Thoracic aorta (tissue), 2 donors: Measurements from ENCODE around the gene JAK2. TPM values are rescaled to one million over a fixed set of nuclear protein-coding genes. Genes with fewer than 3 reads are reported as not detected.

Experiments
- ATAC-seq: fragments of 150-250 bp; one replicate; pipeline ENCODE4 v1.8.0; 2017; ENCODE audit warnings: low read depth; ENCODE audit not compliant: insufficient number of reproducible peaks, low FRiP score
- DNase-seq: peaks from one replicate; pipeline ENCODE4 v3.0.0-alpha.2; 2020; ENCODE audit warnings: low spot score
- H3K27ac ChIP-seq, 2 donors: fragments of 200-600 bp; sonication (generic); 1 replicate in 1 of 2; 2 replicates in 1 of 2; pipeline ENCODE4 v1.5.1; 2016; ENCODE audit warnings: mild to moderate bottlenecking in 2 of 2, moderate library complexity in 2 of 2
- H3K27me3 ChIP-seq: fragments of 200-600 bp; sonication (generic); replicated peaks from 2 replicates; pipeline ENCODE4 v1.6.0; 2016; ENCODE audit warnings: mild to moderate bottlenecking; ENCODE audit not compliant: insufficient read depth
- H3K36me3 ChIP-seq: fragments of 200-600 bp; sonication (generic); one replicate; pipeline ENCODE4 v1.5.1; 2016
- H3K4me1 ChIP-seq, 2 donors: fragments of 200-600 bp; sonication (generic); 1 replicate in 1 of 2; 2 replicates in 1 of 2; pipeline versions ENCODE4 v1.5.1 to v1.6.0; 2016; ENCODE audit warnings: low read depth in 2 of 2, mild to moderate bottlenecking in 1 of 2; ENCODE audit not compliant: control insufficient read depth in 1 of 2
- H3K4me3 ChIP-seq: fragments of 200-600 bp; sonication (generic); 2 replicates; pipeline ENCODE4 v1.5.1; 2016; ENCODE audit warnings: mild to moderate bottlenecking
- H3K9me3 ChIP-seq: fragments of 200-600 bp; sonication (generic); 2 replicates; pipeline ENCODE4 v1.5.1; 2016
- total RNA-seq, 2 donors: library from RNA; depleted of rRNA; stranded (reverse); fragments of >200 nt; gene quantifications; one replicate each; pipeline versions ENCODE4 v1.1.0 to v1.2.3, GENCODE V29; 2016
- TF ChIP-seq, protein P1 (sequence below): fragments of 200-600 bp; sonication (generic); IDR thresholded peaks from one replicate; pipeline ENCODE4 v1.5.1; 2019; ENCODE audit warnings: antibody characterized with exemption

JAK2 gene
- total RNA-seq, 2 donors from 2014 or later: 77.8 to 90.0 TPM

DNA sequence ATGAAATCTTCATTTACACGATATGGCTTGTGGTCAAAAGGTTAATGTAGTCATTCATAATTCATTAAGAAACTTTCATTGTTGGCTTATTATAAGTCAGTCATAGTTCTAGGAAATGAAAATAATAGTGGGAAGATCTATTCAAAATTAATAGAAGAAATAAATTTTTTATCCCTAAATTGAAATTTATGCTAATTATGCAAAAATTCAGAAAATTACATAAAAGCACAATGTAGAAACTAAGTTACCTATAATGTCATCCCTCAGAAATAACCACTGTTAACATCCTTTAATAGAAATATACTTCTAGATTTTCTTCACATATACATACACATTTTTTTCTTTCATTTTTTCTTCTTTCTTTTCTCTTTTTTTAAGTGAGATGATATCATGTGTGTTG is 15.9 kb upstream of the JAK2 start:
- DNase-seq: no peak
- TF ChIP-seq, protein P1, sequence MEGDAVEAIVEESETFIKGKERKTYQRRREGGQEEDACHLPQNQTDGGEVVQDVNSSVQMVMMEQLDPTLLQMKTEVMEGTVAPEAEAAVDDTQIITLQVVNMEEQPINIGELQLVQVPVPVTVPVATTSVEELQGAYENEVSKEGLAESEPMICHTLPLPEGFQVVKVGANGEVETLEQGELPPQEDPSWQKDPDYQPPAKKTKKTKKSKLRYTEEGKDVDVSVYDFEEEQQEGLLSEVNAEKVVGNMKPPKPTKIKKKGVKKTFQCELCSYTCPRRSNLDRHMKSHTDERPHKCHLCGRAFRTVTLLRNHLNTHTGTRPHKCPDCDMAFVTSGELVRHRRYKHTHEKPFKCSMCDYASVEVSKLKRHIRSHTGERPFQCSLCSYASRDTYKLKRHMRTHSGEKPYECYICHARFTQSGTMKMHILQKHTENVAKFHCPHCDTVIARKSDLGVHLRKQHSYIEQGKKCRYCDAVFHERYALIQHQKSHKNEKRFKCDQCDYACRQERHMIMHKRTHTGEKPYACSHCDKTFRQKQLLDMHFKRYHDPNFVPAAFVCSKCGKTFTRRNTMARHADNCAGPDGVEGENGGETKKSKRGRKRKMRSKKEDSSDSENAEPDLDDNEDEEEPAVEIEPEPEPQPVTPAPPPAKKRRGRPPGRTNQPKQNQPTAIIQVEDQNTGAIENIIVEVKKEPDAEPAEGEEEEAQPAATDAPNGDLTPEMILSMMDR: no peak
- no peak overlapping the region for H3K4me3 ChIP-seq
- no peaks in the 10 kb centered on the region for H3K27me3 ChIP-seq
- H3K9me3 ChIP-seq: no peaks in the 10 kb centered on the region
- H3K4me1 ChIP-seq: peaks cover 12 to 38% of the 10 kb centered on the region in 2 donors
- H3K27ac ChIP-seq: no peak overlapping the region
- no peak for ATAC-seq
- no peaks in the 10 kb centered on the region for H3K36me3 ChIP-seq

DNA sequence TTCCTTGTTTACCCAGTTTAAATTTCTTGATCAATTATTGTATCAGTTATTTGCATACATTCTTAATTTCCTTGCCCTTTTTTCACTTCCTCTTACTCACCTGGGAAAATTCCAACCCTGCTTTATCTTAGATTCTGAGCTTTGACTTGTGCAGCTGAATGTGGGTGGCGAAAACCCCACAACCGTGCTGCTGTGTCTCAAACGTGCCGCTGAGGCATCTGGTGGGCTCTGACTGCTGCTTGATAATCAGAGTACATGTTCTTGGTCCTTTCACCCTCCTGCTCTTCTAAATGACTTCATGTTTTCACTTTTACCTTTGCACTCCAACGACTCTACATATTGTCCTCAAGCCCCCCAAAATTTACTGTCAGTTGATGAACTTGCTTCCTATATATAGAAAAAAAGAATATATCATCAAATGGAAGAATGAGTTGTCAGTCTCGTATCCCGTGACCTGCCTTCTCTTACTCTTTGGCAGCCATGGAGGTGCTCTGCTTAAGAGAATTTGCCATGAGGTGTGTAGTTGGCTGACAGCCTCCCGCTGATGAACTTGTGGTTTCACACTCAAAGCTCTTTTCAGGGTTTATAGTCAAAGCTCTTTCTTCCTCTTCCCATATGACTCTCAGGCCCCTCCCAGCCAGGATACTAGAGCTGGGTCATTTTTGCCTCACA is 14.0 kb upstream of the JAK2 start:
- TF ChIP-seq, protein P1: no peak
- no peaks in the 10 kb centered on the region for H3K27me3 ChIP-seq
- H3K4me3 ChIP-seq: no peak overlapping the region
- H3K27ac ChIP-seq: no peak overlapping the region
- ATAC-seq (no peak), DNase-seq (no peak)
- H3K36me3 ChIP-seq: no peaks in the 10 kb centered on the region
- H3K9me3 ChIP-seq: no peaks in the 10 kb centered on the region
- peaks cover 12 to 19% of the 10 kb centered on the region in 2 donors for H3K4me1 ChIP-seq

DNA sequence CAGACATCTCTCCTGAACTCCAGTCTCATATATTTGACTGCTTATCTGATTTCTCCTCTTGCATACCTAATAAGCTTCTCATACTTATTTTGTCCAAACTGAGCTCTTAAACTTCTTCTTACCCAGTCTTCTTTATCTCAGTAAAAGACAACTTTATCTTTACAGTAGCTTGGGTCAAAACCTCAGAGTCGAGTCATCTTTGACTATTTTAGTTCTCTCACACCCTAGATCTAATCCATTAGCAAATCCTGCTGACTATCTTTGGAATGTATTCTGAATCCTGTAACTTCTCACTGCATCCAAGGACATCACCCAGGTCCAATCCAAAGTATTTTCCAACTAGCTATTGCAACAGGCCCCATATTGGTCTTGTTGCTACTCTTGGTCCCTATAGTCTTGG is 11.8 kb upstream of the JAK2 start:
- H3K36me3 ChIP-seq: no peaks in the 10 kb centered on the region
- TF ChIP-seq, protein P1: no peak
- H3K4me1 ChIP-seq: peaks cover 0 to under 1% of the 10 kb centered on the region in 2 donors
- H3K9me3 ChIP-seq: no peaks in the 10 kb centered on the region
- no peak overlapping the region for H3K27ac ChIP-seq
- no peaks in the 10 kb centered on the region for H3K27me3 ChIP-seq
- H3K4me3 ChIP-seq: no peak overlapping the region
- no peak for ATAC-seq
- DNase-seq: no peak

DNA sequence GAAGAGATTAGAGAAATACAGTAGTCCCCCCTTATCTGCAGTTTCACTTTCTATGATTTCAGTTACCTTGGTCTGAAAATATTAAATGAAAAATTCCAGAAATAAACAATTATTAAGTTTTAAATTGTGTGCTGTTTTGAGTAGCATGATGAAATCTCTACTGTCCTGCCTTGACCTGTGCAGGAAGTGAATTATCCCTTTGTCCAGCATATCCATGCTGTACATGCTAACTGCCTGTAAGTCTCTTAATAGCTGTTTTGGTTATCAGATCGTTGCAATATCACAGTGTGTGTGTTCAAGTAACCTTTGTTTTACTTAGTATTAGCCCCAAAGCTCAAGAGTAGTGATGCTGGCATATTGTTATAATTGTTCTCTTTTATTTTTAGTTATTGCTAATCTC is 11.2 kb upstream of the JAK2 start:
- Histone ChIP-seq H3K4me1 (no peaks in the 10 kb centered on the region), H3K27me3 (no peaks in the 10 kb centered on the region), H3K36me3 (no peaks in the 10 kb centered on the region), H3K9me3 (no peaks in the 10 kb centered on the region), H3K4me3 (no peak overlapping the region), H3K27ac (no peak overlapping the region)
- TF ChIP-seq, protein P1: no peak
- DNase-seq (no peak), ATAC-seq (no peak)

DNA sequence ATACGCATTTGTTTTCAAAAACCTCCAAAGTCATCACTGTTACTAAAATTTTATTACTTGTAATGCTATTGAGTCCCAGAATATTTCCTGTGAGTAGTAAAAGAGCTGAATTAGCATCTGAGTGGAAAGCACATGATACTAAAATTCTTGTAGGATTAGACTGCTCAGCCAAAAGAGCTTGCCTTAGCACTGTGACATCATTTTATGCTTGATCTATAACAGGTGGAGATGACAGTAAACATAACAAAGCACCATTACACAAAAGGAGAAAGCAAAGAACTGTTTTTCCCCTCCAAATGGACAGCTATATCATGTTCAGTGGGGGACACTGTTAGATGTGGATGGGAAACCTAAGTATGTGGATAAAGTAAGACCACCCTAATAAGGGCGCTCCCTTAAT is 5.8 kb upstream of the JAK2 start:
- Histone ChIP-seq H3K36me3 (no peaks in the 10 kb centered on the region), H3K27me3 (no peaks in the 10 kb centered on the region), H3K9me3 (no peaks in the 10 kb centered on the region), H3K4me1 (peaks cover 13 to 30% of the 10 kb centered on the region in 2 donors), H3K4me3 (no peak overlapping the region), H3K27ac (no peak overlapping the region)
- TF ChIP-seq, protein P1: no peak
- ATAC-seq (no peak), DNase-seq (no peak)
